Chondrocyte (in vitro differentiated cells): Measurements from ENCODE around the gene UPB1. TPM values are rescaled to one million over a fixed set of nuclear protein-coding genes. Genes with fewer than 3 reads are reported as not detected.

Source experiments
- DNase-seq: peaks from one replicate; pipeline ENCODE4 v3.0.0; 2021; ENCODE audit warnings: mixed read lengths, low spot score
- H3K27ac Mint-ChIP-seq: one replicate; pipeline ENCODE4 v1.8.0; 2021; ENCODE audit warnings: mild to moderate bottlenecking, moderate library complexity, mixed read lengths; ENCODE audit not compliant: unreplicated experiment
- H3K27me3 Mint-ChIP-seq: 2 replicates; pipeline ENCODE4 v1.8.0; 2021; ENCODE audit warnings: low read depth, mixed read lengths
- H3K36me3 Mint-ChIP-seq: 2 replicates; pipeline ENCODE4 v1.8.0; 2021; ENCODE audit warnings: low read depth, mixed read lengths
- H3K4me1 Mint-ChIP-seq: 2 replicates; pipeline ENCODE4 v1.8.0; 2021; ENCODE audit warnings: low read depth, mild to moderate bottlenecking, mixed read lengths
- H3K4me3 Mint-ChIP-seq: one replicate; pipeline ENCODE4 v1.8.0; 2021; ENCODE audit warnings: mild to moderate bottlenecking, moderate library complexity, mixed read lengths; ENCODE audit not compliant: unreplicated experiment
- H3K9me3 Mint-ChIP-seq: 2 replicates; pipeline ENCODE4 v1.8.0; 2021; ENCODE audit warnings: low read depth, mixed read lengths
- total RNA-seq: library from RNA; stranded (reverse); gene quantifications from 3 replicates; pipeline ENCODE4 v1.2.1, GENCODE V29; 2021
- TF ChIP-seq, protein P1 (sequence below): fragments of 200-600 bp; sonication (generic); IDR thresholded peaks from 2 replicates; pipeline ENCODE4 v1.5.0; 2021; ENCODE audit warnings: antibody characterized with exemption, mild to moderate bottlenecking, moderate library complexity

UPB1 gene
- total RNA-seq, 1 donor from 2014 or later, result 0.15 TPM

DNA sequence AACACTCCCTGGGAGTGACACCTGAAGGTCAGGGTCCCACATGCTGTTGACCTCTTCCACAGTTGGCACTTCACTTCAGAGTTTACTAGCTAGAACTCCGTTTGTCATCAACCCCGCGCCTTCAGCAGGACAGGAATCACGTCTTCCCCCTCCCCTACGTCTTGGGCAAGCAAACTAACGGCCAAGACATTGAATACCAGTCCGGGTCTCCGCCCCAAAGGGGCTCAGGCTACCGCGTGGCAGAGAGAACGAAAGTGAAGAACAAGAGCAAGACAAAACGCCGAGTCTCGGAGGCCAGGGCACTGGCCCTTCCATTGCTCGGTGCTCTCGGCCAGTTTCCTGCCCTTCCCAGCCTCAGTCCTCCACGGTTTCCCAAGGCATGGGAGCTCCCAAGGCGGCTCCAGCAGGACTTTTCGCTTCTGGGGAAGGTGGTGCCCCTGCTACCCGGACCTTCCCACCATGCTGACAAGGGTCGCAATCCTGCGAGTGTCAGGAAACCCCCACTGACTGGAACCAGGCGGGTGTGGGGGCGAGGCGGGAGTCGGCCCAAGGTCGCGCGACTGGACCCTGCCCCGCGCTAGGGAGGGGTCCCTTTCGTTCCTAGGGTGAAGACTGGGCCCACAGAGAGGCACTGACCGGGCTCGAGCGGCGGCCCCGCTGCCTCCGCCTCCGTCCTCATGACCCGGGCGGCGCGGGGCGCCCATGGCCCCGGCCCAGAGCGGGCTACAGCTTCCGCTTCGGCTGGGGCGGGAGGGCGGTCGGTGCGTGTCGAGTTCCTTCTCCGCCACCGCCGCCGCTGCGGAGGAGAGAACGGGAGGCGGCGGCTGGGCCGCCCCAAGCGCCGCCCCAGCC is 59.4 kb downstream of the UPB1 start, which contains the start of gene GUCD1:
Gene GUCD1 (minus strand): TSS at position 826 of the 852 bp plus-strand sequence. CDS start 147 bp downstream, at position 679.
- Mint-ChIP-seq H3K4me3 (peak within 1 kb of the TSS; percentile 95), H3K36me3 (peaks cover 10% of the 10 kb centered on the region), H3K27ac (peak within 1 kb of the TSS; percentile 99), H3K9me3 (no peaks in the 10 kb centered on the region), H3K27me3 (no peaks in the 10 kb centered on the region), H3K4me1 (peaks cover 40% of the 10 kb centered on the region)
- TF ChIP-seq, protein P1, sequence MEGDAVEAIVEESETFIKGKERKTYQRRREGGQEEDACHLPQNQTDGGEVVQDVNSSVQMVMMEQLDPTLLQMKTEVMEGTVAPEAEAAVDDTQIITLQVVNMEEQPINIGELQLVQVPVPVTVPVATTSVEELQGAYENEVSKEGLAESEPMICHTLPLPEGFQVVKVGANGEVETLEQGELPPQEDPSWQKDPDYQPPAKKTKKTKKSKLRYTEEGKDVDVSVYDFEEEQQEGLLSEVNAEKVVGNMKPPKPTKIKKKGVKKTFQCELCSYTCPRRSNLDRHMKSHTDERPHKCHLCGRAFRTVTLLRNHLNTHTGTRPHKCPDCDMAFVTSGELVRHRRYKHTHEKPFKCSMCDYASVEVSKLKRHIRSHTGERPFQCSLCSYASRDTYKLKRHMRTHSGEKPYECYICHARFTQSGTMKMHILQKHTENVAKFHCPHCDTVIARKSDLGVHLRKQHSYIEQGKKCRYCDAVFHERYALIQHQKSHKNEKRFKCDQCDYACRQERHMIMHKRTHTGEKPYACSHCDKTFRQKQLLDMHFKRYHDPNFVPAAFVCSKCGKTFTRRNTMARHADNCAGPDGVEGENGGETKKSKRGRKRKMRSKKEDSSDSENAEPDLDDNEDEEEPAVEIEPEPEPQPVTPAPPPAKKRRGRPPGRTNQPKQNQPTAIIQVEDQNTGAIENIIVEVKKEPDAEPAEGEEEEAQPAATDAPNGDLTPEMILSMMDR, result no peak
- DNase-seq, result no peak

DNA sequence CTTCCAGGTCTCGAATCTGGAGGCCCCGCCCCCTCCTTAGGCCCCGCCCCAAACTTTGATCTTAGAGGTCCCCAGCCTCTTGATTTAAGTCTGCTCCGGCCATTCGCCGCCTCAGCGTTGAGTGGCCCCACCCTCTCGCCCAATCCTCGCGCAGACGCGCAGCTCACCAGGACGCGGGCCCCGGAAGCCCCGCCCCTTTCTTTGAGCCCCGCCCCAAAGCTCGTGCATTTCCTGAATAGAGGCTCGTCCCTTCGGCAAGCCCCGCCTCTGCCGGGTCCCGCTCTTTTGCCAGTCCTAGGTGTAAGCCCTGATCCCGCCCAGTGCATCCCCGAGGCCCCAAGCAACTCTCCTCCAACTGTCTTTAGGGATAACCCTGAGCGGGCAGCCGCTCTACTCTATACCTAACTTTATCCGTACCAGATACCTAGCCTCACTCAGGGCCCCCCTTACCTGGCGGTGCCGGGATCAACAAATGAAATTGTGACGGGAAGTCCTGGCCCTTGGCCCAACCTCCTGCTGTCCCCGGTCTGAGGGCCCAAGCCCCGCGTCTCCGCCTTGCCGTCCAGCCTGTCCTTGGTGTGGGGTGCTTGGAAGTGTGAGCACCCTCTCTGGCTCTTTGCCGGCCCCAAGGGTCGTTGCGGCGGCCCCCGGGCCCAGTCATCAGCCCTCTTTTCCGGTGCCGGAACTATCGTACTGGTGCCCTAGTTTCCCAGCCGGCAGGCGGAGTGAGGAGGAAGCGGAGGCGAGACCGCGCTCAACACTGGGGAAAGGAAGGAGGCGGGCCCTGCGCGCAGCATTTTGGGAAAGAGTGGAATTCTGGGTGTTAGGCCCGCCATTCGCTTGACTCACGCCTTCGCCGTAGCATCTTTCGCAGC is 60.3 kb downstream of the UPB1 start, which contains the start of gene SNRPD3:
Gene SNRPD3 (plus strand): TSS at position 835 of the 875 bp plus-strand sequence. CDS start 1,676 bp downstream, outside the sequence.
- Mint-ChIP-seq H3K27me3 (no peaks in the 10 kb centered on the region), H3K9me3 (no peaks in the 10 kb centered on the region), H3K36me3 (peaks cover 10% of the 10 kb centered on the region), H3K4me1 (peaks cover 37% of the 10 kb centered on the region), H3K4me3 (peak within 1 kb of the TSS; percentile 95), H3K27ac (peak within 1 kb of the TSS; percentile 99)
- TF ChIP-seq, protein P1, result peak; percentile 49
- DNase-seq, result peak; percentile 98

DNA sequence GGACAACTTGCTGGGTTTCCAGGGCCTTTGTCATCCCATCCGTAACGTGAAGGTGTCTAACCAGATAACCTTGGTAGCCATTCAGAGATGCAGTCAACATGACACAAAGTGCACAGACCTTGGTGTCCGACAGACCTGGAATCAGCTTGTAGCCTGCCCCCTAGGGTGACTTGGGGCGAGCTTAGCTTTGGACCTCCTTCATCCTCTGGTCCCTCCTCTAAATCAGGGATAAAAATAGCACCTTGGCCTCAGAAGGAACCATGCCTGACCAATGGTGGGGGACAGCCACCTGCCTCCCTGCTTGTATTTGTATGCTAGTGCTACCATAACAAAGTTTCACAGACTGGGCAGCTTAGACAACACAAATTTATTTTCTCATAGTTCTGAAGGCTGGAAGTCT is 64.3 kb downstream of the UPB1 start:
- no peak for DNase-seq
- Mint-ChIP-seq H3K4me3 (no peak overlapping the region), H3K27me3 (no peaks in the 10 kb centered on the region), H3K36me3 (peaks cover 15% of the 10 kb centered on the region), H3K9me3 (no peaks in the 10 kb centered on the region), H3K4me1 (peaks cover 19% of the 10 kb centered on the region), H3K27ac (no peak overlapping the region)
- TF ChIP-seq, protein P1, result no peak

DNA sequence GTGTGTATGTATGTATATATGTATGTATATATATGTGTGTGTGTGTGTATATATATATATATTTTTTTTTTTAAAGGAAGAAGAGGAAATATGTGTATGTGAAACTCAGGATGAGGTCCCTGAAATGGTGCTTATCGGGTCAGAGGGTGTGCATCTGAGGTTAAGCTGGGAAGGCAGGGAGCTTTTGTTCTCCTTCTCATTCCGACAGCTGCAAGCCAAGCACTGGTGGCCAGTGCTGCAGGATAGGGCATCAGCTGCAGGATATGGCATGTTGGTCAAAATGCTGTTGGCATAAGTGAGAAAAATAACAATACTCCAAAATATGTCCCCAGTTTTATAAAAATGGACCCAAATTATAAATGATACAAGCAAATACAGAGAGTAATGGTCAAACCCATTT is 68.1 kb downstream of the UPB1 start:
- no peak overlapping the region for H3K27ac Mint-ChIP-seq
- peaks cover 3% of the 10 kb centered on the region for H3K4me1 Mint-ChIP-seq
- H3K36me3 Mint-ChIP-seq, result peaks cover 18% of the 10 kb centered on the region
- TF ChIP-seq, protein P1, result no peak
- no peaks in the 10 kb centered on the region for H3K9me3 Mint-ChIP-seq
- no peak overlapping the region for H3K4me3 Mint-ChIP-seq
- H3K27me3 Mint-ChIP-seq, result no peaks in the 10 kb centered on the region
- DNase-seq, result no peak
